Measurements from ENCODE around the gene NHERF1.

Gene NHERF1

GRCh38 chr17:74758848-74759168 is 10.4 kb downstream of the NHERF1 start:
- TF ChIP-seq CTCF (IDR thresholded peaks at IDR 0.05) = no peak

GRCh38 chr17:74759243-74759801 is 10.9 kb downstream of the NHERF1 start:
- peak; percentile 22; the same call in 1 of the 2 replicates for TF ChIP-seq CTCF (IDR thresholded peaks at IDR 0.05)

GRCh38 chr17:74759941-74760340 is 11.5 kb downstream of the NHERF1 start:
- TF ChIP-seq CTCF (IDR thresholded peaks at IDR 0.05) = no peak

GRCh38 chr17:74760404-74761105 is 12.1 kb downstream of the NHERF1 start:
- TF ChIP-seq CTCF (IDR thresholded peaks at IDR 0.05) = no peak

GRCh38 chr17:74761419-74761818 is 13.0 kb downstream of the NHERF1 start:
- no peak for TF ChIP-seq CTCF (IDR thresholded peaks at IDR 0.05)

GRCh38 chr17:74761931-74762330 is 13.5 kb downstream of the NHERF1 start:
- TF ChIP-seq CTCF (IDR thresholded peaks at IDR 0.05) = no peak

- TF ChIP-seq CTCF (IDR thresholded peaks at IDR 0.05) = no peak
These were observed 15.3 kb downstream of the NHERF1 start for GRCh38 chr17:74763565-74764387.

All from LNCAP (cell line).